Hippocampal formation (tissue), 2 donors: ENCODE data around the gene MAST4.

Source experiments
- DNase-seq, 2 donors: peaks; one replicate each; lab custom pipeline; 2025; lab: John Stamatoyannopoulos, UW

MAST4 gene

GRCh38 chr5:67190861-67191260 lies 594.7 kb downstream of the MAST4 start:
- no peak for DNase-seq

GRCh38 chr5:67192719-67193438 lies 596.7 kb downstream of the MAST4 start:
- peak in 1 of 2 donors; percentile 57 for DNase-seq

GRCh38 chr5:67193439-67193807 lies 597.2 kb downstream of the MAST4 start:
- no peak for DNase-seq

GRCh38 chr5:67194166-67194565 lies 598.0 kb downstream of the MAST4 start:
- DNase-seq, result no peak

- DNase-seq, result no peak
These were observed 599.4 kb downstream of the MAST4 start for GRCh38 chr5:67195406-67196275.

GRCh38 chr5:67196537-67197059 lies 600.4 kb downstream of the MAST4 start, which contains the start of gene CD180:
TSS of gene CD180 (minus strand) at chr5:67196799. CDS start at chr5:67196641, 158 bp downstream.
- DNase-seq, result peak; percentile 73 to 83

- no peak for DNase-seq
These were observed 601.3 kb downstream of the MAST4 start for GRCh38 chr5:67197536-67197935.

- no peak for DNase-seq
These were observed 602.7 kb downstream of the MAST4 start for GRCh38 chr5:67198917-67199316.

- no peak for DNase-seq
These were observed 603.7 kb downstream of the MAST4 start for GRCh38 chr5:67199859-67200258.

- DNase-seq, result no peak
These were observed 604.8 kb downstream of the MAST4 start for GRCh38 chr5:67200809-67201562.

GRCh38 chr5:67201897-67202549 lies 605.8 kb downstream of the MAST4 start:
- no peak for DNase-seq

GRCh38 chr5:67202828-67203227 lies 606.6 kb downstream of the MAST4 start:
- DNase-seq, result no peak

GRCh38 chr5:67203701-67204074 lies 607.5 kb downstream of the MAST4 start:
- DNase-seq, result no peak

- DNase-seq, result no peak
These were observed 608.6 kb downstream of the MAST4 start for GRCh38 chr5:67204821-67205220.

GRCh38 chr5:67205981-67206380 lies 609.8 kb downstream of the MAST4 start:
- DNase-seq, result no peak

GRCh38 chr5:67206461-67206860 lies 610.3 kb downstream of the MAST4 start:
- DNase-seq, result no peak

- DNase-seq, result no peak
These were observed 610.7 kb downstream of the MAST4 start for GRCh38 chr5:67206929-67207328.

GRCh38 chr5:67208403-67208802 lies 612.2 kb downstream of the MAST4 start:
- DNase-seq, result no peak

GRCh38 chr5:67209141-67209771 lies 613.1 kb downstream of the MAST4 start:
- DNase-seq, result peak; percentile 40 to 76

- no peak for DNase-seq
These were observed 615.7 kb downstream of the MAST4 start for GRCh38 chr5:67211926-67212325.

- DNase-seq, result no peak
These were observed 617.8 kb downstream of the MAST4 start for GRCh38 chr5:67214036-67214435.
